HepG2 (cell line): ENCODE results near the gene ST6GALNAC2. TPM values are rescaled to one million over a fixed set of nuclear protein-coding genes. Genes with fewer than 3 reads are reported as not detected.

Experiments used
- HOXA9 ChIP-seq: sonication (generic); formaldehyde crosslinking; IDR thresholded peaks from 2 replicates; pipeline ENCODE4 v1.8.1; 2022; ENCODE audit warnings: missing genetic modification reagents, mild to moderate bottlenecking, moderate library complexity, borderline replicate concordance
- MLX ChIP-seq: IDR thresholded peaks from 2 replicates; pipeline ENCODE4 v1.6.1; 2016
- NFE2 ChIP-seq: sonication (generic); formaldehyde crosslinking; IDR thresholded peaks from 2 replicates; pipeline ENCODE4 v1.4.0; 2020; ENCODE audit warnings: missing genetic modification reagents
- SNAPC4 ChIP-seq: sonication (generic); formaldehyde crosslinking; IDR thresholded peaks from 2 replicates; pipeline ENCODE4 v1.4.0; 2020; ENCODE audit warnings: mild to moderate bottlenecking, missing genetic modification reagents
- SSRP1 ChIP-seq: IDR thresholded peaks from 2 replicates; pipeline ENCODE4 v1.6.1; 2016; ENCODE audit warnings: control low read depth
- TBX2 ChIP-seq: sonication (generic); formaldehyde crosslinking; IDR thresholded peaks from 2 replicates; pipeline ENCODE4 v1.5.0; 2020; ENCODE audit warnings: missing genetic modification reagents, mild to moderate bottlenecking, borderline replicate concordance
- TEAD3 ChIP-seq: optimal IDR thresholded peaks from 2 replicates; pipeline ENCODE3; 2016; ENCODE audit warnings: borderline replicate concordance
- UBTF ChIP-seq: sonication (generic); formaldehyde crosslinking; IDR thresholded peaks from 2 replicates; pipeline ENCODE4 v1.4.0; 2020; ENCODE audit warnings: mild to moderate bottlenecking, missing genetic modification reagents
- ZBTB46 ChIP-seq: sonication (generic); formaldehyde crosslinking; IDR thresholded peaks from 2 replicates; pipeline ENCODE4 v1.4.0; 2020; ENCODE audit warnings: mild to moderate bottlenecking, missing genetic modification reagents, borderline replicate concordance
- ZEB1 ChIP-seq: IDR thresholded peaks from 2 replicates; pipeline ENCODE4 v1.6.1; 2012; ENCODE audit warnings: mild to moderate bottlenecking, low read depth, inconsistent platforms; ENCODE audit not compliant: insufficient replicate concordance
- ZNF142 ChIP-seq: sonication (generic); formaldehyde crosslinking; IDR thresholded peaks from 2 replicates; pipeline ENCODE4 v1.4.0; 2020; ENCODE audit warnings: missing genetic modification reagents
- ZNF260 ChIP-seq: sonication (generic); formaldehyde crosslinking; IDR thresholded peaks from 2 replicates; pipeline ENCODE4 v1.4.0; 2020; ENCODE audit warnings: missing genetic modification reagents, low read depth, mild to moderate bottlenecking, borderline replicate concordance
- ZNF569 ChIP-seq: sonication (generic); formaldehyde crosslinking; IDR thresholded peaks from 2 replicates; pipeline ENCODE4 v1.5.0; 2020; ENCODE audit warnings: mild to moderate bottlenecking, missing genetic modification reagents, moderate library complexity, borderline replicate concordance
- polyA plus RNA-seq, 8 experiments: library from polyadenylated mRNA; depleted of rRNA in 3 of 8; stranded (reverse) in 7 of 8; unstranded in 1 of 8; fragments of >200 nt; fragmentation: Illumina TruSeq in 4 of 8; extraction: Trizol in 4 of 8; gene quantifications; 2 replicates each; pipeline versions ENCODE4 v1.2.1 to v1.2.3, GENCODE V29; 2011 to 2016; ENCODE audit warnings: low read depth in 4 of 8, missing spikeins in 1 of 8, mixed read lengths in 1 of 8; ENCODE audit not compliant: insufficient read depth in 1 of 8
- total RNA-seq, 5 experiments: library from RNA; depleted of rRNA; stranded (reverse); fragments of >200 nt; fragmentation: Illumina TruSeq; extraction: Trizol; gene quantifications; 2 replicates each; pipeline ENCODE4 v1.2.3, GENCODE V29; 2016; ENCODE audit warnings: low read depth in 1 of 5

The ST6GALNAC2 gene
- total and polyA plus RNA-seq, 2 of the 13 experiments (the other 11 are each of a cell fraction or from before 2014, with no cell fraction given), result 0.12 to 0.49 TPM

- 0 out of 2 replicates have a peak, but pooled peaks have one; percentile 9 for TF ChIP-seq TBX2 (CRISPR knock-in tag)
- no peak for TF ChIP-seq MLX
- no peak for TF ChIP-seq ZBTB46 (CRISPR knock-in tag)
- no peak for TF ChIP-seq ZNF260 (CRISPR knock-in tag)
- TF ChIP-seq NFE2 (CRISPR knock-in tag), result no peak
- TF ChIP-seq HOXA9 (CRISPR knock-in tag), result no peak
- TF ChIP-seq ZNF569 (CRISPR knock-in tag), result no peak
- no peak for TF ChIP-seq ZNF142 (CRISPR knock-in tag)
- TF ChIP-seq SNAPC4 (CRISPR knock-in tag), result no peak
- no peak for TF ChIP-seq UBTF
- TF ChIP-seq TEAD3, result peak; percentile 8
- TF ChIP-seq ZEB1, result no peak
- no peak for TF ChIP-seq SSRP1 (CRISPR knock-in tag)
These were observed 54.7 kb downstream of the ST6GALNAC2 start (continued) for GRCh38 chr17:76530811-76531485.
